GM19468 (cell line): Measurements from ENCODE around the gene LAMC3.

Experiments
- ATAC-seq: cut with Tn5 transposase; IDR thresholded peaks from one replicate; pipeline ENCODE4 v1.9.1; 2021; ENCODE audit warnings: mild to moderate bottlenecking, moderate library complexity, moderate number of reproducible peaks; ENCODE audit not compliant: unreplicated experiment; ENCODE audit errors: extremely low read depth

LAMC3 gene

DNA sequence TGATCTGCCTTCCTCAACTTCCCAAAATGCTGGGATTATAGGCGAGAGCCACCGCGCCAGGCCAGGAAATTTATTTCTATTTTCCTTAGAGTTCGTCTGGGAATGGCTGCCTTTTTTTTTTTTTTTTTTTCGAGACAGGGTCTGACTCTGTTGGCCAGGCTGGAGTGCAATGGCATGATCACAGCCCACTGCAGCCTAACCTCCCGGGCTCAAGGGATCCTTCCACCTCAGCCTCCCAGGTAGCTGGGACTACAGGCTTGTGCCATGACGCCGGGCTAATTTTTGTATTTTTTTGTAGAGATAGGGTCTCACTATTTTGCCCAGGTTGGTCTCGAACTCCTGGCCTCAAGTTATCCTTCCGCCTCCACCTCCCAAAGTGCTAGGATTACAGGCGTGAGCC lies 888 bp upstream of the LAMC3 start:
- ATAC-seq: no peak

DNA sequence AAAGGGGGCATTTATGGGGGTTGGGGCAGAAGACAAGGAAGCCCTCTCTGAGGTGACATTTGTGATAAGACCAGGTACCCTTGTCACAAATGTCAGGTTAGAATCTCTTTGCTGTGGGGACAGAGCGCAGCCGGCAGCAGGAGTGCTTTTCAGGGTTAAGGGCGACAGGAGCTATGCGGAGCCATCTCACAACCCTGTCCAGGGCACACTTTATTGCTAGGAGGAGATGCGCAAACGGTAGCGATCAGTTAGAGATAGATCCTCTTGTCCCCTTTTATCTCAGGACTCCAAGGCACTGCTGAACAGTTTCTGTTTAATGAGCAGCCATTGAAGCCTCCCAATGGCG lies 438 bp upstream of the LAMC3 start:
- ATAC-seq: no peak

DNA sequence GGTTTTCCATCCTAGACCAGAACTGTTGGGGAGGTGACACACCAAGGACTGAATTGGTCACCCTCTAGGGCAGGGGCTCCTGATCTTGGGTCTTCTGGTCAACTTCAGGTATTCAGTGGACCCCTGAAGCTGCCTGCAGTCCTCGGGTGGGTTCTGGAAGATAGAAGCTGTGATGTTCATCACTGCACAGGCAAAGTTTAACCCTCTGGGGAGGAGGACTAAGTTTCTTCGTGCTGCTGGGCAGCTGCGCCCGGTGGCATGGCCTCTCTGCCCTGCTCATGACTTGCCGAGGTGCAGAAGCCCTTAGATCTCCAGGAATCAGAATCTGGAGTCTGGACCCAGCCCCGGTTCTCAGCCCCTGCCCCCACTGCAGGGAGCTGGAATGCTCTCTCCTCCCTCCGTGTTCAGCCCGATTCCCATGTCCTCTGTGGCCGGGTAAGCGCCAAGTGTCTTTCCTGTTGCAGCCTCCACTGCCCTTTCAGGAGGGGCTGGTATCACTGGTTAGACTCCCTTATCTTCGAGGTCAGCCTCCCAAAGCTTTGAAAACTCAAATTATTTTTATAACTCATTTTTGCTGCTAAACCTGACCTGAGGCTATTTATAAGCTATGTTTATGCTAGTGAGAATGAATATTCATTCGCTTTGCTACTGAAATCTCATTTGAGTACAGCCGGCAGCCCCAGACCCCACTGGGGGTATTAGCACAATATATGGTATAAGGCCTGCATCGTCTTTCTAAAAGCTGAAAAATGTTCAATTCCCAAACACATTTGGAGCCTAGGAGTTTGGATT lies 1.7 kb downstream of the LAMC3 start:
- no peak for ATAC-seq

DNA sequence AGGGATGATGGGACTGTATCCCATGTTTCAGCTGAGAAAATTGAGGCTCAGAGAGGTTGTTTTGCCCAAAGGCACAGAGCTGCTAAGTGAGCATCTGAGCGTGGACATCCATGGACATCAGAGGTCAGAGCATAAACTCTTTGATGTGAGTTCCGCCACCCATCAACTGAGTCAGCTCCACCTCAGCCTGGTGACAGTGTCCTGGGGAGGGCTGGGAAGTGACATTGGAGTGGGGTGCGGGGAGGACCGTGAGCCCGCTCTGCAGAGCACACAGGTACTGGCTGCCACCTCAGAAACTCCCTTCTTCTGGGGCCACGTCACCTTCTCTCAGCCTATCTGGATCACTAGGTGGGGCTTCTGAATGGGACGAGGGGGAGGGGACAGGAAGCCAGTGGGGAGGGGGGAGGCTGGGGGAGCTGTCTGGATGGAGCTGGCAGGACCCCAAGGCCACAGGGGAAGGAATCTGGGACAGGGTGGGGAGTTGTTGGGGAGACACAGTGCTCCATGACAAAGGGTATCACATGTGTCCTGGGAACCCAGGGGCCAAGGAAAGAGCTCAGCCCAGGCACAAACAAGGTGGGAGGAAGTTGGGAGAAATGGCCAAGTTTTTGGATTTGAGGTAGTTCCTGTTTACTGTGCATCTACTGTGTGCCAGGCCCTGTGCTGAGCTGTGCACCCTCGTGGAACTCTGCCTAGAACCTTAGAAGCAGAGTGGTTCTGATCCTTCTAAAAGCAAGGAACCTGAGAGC lies 2.5 kb downstream of the LAMC3 start:
- no peak for ATAC-seq

DNA sequence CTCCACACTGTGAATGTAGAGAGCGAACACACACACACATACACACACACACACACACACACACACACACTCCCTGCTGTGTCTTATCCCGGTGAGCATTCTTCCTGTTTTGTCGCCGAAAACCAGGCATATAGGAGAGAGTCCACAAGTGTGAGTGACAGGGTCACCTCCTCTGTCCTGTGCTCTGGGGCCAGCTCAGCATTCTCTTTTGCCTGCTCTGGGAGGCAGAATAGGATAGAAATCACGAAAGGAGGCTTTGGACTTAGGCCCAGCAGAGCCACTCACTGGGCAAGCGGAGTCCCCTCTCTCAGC lies 3.0 kb downstream of the LAMC3 start:
- no peak for ATAC-seq

DNA sequence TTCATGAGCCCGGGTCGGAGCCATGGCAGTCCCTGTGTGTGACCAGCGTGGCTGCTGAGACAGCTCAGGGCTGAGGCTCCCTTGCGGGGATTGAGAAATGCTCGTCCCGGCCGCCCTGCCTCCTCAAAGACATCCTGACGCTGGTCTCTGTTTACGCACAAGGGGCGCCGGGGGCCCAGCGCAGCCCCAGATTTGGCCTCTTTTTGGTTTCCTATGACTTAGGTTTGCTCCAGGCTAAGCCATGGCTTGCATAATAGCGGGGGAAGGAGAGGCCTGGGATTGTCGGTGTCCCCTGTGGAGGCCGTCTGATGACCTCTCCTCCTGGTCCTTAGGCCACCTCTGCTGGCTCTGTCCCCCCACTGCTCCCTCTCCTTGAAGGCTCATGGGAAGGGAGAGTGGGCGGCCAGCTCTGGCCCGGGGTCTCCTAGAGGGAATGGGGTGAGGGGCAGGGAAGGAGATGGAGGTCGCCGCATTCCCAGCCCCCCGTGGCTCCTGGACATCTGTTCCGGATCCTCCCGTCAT lies 3.5 kb downstream of the LAMC3 start:
- no peak for ATAC-seq

DNA sequence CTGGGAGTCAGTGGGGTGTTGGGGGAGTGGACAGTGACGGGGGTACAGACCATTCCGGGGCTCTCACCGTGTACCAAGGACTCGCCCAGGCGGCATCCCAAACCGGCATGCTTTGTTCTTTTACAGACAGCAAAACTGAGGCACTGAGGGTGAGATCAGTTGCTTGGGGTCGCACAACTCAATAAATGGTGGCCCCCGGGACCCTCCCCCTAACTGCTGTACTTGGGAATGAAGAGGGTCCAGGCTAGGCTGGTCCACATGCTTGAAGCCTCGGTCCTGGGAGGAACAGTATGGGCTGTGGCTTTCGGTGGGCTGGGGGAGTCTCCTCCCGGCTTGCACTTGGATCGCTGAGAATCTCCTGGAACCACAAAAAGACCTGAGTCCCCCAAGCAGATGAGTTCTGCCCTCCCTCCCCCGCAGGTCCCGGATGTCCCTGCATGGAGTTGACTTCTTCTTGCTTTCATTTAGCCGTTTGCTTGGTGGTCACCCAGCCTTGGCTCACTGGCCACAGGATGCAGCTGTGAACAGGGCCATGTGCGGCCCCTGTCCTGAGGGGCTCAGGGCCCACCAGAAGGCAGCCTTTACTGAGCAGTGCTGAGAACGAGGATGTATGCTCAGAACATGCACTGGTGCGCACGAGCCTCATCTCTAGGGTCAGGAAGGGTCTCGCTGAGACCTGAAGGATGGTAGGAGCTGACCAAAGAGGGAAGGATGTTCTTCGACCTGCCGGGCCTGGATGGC lies 4.2 kb downstream of the LAMC3 start:
- no peak for ATAC-seq

DNA sequence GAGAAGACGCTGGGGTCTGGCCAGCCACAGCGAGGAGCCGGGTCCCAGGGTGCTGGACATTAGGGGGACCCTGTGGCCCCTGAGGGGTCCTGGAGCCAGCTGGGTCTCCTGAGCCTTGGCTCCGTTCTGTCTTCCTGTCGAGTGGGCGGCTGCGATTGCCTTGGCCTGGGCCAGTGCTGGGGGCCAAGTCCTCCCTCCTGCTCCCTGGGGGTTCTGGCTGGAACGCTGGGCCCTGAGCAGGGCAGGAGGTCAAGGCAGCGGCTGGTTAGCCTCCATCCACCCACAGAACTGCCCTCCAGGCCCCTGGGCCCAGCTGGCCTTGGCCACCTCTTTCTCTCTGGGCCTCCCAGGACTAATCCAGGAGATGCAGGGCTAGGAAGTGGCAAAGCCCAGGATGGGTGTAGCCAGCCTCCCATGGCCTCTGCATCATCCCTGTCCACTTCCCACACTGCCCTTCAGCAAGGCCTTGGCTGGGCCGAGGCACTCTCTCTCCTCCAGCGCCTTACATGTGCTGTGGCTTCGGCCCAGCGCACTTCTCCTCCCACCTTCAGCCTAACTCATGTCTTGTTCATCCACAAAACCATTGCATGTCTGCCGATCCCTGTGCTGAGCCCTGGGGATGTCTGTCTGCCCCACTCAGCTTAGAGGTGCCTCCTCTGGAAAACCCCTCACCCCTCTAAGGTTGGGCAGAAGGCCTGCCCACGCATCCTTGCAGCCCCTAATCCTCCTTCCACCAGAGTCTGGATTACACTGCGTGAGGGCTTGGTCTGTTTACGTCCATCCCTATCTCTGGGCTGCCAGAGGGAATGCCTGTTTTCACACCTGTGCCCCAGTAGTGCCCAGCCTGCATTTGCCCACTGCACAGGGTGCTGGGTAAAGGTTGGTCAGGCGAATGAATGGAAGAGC lies 5.0 kb downstream of the LAMC3 start:
- ATAC-seq: no peak

DNA sequence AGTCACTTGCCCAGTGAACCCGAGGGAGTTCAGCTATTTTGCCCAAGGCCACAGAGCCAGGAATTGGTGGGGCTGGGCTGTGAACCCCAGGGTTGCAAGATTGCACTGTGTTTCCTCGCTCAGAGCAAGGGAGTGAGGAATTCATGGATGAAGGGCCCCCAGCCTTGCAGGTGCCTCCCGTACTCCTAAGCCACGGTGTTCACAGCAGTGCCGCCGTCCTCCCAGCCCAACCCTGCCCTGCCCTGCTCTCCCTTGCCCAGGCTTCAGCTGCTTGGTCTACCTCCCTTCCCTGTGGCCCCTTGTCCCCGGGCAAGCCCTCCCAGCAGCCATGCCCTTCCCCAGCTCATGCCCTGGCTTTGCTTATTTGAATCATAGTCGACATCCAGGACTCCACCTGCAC lies 6.1 kb downstream of the LAMC3 start:
- no peak for ATAC-seq

DNA sequence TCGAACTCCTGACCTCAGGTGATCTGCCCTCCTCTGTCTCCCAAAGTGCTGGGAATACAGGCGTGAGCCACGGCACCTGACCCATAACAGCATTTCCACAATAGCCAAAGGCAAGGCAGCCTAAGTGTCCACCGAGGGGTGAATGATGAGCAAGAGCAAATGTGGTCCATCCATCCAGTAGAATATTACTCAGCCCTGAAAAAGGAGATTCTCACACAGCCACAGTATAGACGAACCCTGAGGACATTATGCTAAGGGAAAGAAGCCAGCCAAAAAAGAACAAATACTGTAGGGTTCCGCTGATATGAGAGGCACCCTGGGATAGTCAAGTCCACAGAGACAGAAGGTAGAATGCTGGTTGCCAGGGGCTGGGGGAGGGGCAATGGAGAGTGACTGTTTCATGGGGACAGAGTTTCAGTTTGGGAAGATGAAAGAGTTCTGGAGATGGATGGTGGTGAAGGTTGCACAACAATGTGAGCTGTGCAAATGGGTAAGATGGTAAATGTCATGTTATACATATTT lies 7.0 kb downstream of the LAMC3 start:
- no peak for ATAC-seq

DNA sequence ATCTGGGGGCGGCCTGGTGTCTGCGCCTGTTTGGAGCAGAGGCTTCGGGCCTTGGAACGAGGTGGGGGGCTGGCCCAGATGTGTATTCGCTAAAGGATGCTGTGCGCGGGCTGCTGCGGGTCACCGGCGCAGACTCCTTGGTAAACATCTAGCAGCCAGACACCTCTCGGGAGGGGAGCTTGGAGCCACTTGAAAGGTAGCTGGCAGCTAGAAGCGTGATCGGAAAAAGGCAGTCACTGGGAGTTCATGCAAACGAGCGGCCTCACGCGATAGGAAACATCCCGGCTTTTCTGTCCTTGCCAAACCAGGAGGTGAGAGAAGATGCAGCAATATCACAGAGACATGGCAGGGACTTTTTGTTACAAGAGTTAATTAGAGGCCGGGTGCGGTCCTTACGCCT lies 8.1 kb downstream of the LAMC3 start:
- ATAC-seq: no peak

DNA sequence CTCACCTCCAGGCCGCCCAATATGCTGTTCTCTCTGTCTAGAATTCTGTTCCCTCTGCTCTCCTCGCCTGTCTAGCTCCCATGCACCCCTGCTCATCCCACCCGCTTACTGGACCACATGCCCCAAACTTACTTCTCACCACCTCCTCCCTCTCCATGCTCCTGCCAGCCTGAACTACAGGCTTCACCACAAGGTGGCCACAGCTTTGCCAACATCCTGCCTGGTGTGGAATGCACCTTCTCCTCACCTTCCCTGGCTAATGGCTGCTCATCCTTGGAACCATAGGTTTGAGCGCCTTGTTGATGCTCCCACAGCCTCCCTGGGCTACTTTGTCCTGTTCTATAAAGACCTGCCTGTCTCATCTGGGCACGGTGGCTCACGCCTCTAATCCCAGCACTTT lies 9.6 kb downstream of the LAMC3 start:
- no peak for ATAC-seq

DNA sequence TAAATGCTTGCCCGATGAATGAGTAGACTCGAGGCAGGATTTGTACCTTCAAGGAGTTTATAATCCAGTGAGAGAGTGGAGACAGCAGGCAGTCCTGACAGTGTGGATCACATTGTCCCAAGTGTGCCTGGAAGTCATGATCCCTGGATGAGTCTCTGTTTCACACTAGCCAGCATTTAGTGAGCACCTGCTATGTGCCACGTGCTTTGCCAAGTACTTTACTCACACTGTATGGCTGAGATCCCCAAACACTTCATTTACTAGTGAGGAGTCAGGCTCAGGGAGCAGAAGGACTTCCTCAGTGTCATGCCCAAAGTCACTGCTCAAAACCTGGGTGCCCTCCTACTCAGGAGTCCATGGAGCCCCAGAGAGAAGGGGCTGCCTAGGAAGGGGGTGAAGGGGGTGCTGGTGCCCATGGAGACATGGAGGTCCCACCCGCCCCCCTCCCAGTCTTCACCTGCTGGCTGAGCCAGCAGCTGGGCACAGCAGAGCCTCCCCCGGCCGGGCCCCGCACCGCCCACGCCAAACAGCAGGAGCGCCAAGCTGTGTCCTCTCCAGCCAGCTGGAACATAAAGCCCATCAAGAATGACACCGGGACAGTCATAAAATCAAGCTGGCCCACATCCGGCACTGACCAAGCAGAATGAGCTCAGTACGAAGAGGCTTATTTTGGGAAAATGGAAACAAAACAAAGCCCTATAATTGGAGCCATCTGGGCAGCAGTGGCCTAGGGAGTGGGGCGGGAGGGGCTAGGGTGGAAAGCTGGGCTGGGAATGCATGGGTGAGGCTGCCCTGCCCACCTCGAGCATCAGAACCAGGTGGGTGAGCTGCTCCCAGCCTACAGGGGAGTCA lies 10.6 kb downstream of the LAMC3 start:
- no peak for ATAC-seq

DNA sequence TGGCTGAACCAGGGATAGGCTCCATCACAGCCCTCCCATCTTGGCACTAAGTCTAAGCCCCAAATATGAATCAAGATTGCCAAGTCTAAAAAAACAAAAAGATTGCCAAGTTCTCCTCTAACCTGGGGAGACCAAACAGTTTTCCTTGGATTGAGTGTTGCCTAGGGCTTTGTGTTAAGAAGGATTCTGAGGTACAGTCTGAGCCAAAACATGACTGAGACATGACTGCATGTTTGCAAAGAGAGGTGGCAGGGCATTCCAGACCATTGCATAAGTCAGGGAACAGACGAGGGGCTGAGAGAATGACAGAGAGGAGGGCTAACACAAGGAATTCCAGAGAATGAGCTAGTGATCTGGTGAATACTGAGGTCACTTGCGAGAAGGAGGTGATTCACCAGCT lies 11.4 kb downstream of the LAMC3 start:
- ATAC-seq: no peak

DNA sequence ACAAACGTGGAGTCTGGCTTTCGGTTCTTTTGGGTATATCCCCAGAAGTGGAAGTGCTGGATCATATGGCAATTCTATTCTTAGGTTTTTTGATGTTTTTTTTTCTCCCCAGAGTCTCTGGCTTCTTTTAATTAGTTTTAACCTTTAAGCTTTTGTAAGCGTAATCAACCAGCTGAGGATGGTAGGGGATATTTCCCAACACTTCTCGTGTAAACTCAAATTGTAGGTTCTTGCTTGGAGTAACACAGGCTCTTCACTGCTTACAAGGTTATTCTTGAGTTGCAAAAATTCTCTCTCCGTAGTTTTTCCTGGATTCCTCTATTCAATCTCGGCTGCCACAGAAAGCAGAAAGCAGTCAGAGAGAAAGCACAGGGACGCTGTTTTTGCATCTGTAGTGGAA lies 11.9 kb downstream of the LAMC3 start:
- no peak for ATAC-seq

DNA sequence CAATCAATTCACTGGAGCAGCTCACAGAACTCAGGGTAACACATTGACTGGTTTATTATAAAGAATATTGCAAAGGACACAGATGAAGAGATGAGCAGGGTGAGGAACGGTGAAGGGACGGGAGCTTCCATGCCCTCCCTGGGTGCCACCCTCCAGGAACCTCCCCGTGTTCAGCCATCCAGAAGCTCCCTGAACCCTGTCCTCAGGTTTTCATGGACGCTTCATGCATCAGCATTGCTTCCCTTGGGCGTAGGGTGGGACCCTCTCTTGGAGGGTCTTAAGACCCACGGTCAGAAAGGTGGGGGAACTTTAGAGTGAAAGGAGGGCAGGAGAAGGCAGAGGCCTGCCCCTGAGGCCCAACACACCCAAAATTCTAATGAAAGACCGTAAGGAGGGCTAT lies 12.8 kb downstream of the LAMC3 start:
- no peak for ATAC-seq

DNA sequence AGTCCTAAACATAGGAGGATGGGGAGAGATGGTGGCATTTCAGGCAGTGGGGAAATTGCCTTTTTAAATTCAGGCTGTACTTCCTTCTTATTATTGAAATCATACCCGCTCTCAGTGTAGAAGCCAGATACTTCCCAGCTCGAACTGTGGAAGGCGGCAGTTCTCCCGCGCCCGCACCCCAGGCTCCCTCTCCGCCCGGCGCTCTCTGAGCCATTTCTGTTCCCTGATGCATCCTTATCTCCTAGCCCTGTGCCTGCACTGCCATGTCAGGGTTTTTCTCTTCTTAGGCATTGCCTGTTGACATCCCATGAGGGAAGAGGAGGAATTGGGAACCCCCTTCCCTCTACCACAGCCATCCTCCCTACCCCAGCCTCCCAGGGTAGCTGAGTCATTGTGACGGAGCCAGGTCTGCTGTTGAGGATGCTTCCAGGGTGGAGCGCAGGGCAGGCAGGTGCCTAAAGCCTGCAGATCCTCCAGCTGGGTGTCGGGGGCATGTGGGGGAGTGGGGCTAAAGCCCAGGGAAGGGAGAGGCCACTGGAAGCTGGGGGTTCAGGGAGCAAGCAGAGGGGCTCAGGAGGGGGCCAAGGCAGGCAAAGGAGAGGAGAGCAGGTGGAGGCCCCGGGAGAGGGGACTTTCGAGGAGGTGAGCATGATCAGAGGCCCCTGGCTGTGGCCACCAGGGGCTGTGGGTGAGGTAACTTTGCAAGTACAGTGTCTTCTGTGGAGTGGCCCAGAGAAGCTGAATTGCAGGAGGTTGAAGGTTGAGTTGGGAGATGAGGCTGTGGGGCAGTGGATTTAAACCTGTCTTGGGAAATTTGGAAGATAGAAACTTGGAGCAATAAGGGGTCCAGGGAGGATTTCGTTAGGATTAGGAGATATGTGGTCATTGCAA lies 16.2 kb downstream of the LAMC3 start:
- ATAC-seq: no peak
